ENCODE results near the gene CRB1.

GRCh38 chr1:197526736-197527371 is 258.8 kb downstream of the CRB1 start:
- TF ChIP-seq ZKSCAN1 (IDR thresholded peaks at IDR 0.05; ENCODE audit: low read depth, low read length) (no peak), CTCF (IDR thresholded peaks at IDR 0.05 in 2 of 3, conservative IDR thresholded peaks at IDR 0.05 in 1 of 3; ENCODE audit: insufficient read depth in 2 of 3, low read depth in 1 of 3, low read length in 3 of 3) (peak in 2 of 3 experiments; percentile 23 to 71; a peak in 3 of 6 replicates), CEBPZ (IDR thresholded peaks at IDR 0.05; ENCODE audit: borderline replicate concordance, low read depth, low read length) (no peak), POLR2A (conservative IDR thresholded peaks at IDR 0.05) (no peak), SMARCA4 (IDR thresholded peaks at IDR 0.05) (no peak), POLR2AphosphoS5 (IDR thresholded peaks at IDR 0.05; ENCODE audit: control insufficient read depth, insufficient read depth, low read depth, low read length) (no peak), TAF1 (IDR thresholded peaks at IDR 0.05; ENCODE audit: control insufficient read depth, extremely low read depth, insufficient read depth, low read length, severe bottlenecking) (no peak), STAT5A (IDR thresholded peaks at IDR 0.05; ENCODE audit: borderline replicate concordance, low read length) (no peak), CHD2 (IDR thresholded peaks at IDR 0.05; ENCODE audit: low read depth, low read length) (no peak)
- TF ChIP-seq, protein P1, sequence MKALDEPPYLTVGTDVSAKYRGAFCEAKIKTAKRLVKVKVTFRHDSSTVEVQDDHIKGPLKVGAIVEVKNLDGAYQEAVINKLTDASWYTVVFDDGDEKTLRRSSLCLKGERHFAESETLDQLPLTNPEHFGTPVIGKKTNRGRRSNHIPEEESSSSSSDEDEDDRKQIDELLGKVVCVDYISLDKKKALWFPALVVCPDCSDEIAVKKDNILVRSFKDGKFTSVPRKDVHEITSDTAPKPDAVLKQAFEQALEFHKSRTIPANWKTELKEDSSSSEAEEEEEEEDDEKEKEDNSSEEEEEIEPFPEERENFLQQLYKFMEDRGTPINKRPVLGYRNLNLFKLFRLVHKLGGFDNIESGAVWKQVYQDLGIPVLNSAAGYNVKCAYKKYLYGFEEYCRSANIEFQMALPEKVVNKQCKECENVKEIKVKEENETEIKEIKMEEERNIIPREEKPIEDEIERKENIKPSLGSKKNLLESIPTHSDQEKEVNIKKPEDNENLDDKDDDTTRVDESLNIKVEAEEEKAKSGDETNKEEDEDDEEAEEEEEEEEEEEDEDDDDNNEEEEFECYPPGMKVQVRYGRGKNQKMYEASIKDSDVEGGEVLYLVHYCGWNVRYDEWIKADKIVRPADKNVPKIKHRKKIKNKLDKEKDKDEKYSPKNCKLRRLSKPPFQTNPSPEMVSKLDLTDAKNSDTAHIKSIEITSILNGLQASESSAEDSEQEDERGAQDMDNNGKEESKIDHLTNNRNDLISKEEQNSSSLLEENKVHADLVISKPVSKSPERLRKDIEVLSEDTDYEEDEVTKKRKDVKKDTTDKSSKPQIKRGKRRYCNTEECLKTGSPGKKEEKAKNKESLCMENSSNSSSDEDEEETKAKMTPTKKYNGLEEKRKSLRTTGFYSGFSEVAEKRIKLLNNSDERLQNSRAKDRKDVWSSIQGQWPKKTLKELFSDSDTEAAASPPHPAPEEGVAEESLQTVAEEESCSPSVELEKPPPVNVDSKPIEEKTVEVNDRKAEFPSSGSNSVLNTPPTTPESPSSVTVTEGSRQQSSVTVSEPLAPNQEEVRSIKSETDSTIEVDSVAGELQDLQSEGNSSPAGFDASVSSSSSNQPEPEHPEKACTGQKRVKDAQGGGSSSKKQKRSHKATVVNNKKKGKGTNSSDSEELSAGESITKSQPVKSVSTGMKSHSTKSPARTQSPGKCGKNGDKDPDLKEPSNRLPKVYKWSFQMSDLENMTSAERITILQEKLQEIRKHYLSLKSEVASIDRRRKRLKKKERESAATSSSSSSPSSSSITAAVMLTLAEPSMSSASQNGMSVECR (CRISPR knock-in tag; IDR thresholded peaks at IDR 0.05), result no peak
- TF ChIP-seq, protein P2, sequence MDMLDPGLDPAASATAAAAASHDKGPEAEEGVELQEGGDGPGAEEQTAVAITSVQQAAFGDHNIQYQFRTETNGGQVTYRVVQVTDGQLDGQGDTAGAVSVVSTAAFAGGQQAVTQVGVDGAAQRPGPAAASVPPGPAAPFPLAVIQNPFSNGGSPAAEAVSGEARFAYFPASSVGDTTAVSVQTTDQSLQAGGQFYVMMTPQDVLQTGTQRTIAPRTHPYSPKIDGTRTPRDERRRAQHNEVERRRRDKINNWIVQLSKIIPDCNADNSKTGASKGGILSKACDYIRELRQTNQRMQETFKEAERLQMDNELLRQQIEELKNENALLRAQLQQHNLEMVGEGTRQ (CRISPR knock-in tag; IDR thresholded peaks at IDR 0.05), result no peak
